Measurements from ENCODE around the gene ASAP2.
"Not testable (repeated sequence)": the region's sequence is repeated elsewhere in the genome, so short reads cannot be mapped to it uniquely, and the experiment has no call there.

ASAP2 gene

DNA sequence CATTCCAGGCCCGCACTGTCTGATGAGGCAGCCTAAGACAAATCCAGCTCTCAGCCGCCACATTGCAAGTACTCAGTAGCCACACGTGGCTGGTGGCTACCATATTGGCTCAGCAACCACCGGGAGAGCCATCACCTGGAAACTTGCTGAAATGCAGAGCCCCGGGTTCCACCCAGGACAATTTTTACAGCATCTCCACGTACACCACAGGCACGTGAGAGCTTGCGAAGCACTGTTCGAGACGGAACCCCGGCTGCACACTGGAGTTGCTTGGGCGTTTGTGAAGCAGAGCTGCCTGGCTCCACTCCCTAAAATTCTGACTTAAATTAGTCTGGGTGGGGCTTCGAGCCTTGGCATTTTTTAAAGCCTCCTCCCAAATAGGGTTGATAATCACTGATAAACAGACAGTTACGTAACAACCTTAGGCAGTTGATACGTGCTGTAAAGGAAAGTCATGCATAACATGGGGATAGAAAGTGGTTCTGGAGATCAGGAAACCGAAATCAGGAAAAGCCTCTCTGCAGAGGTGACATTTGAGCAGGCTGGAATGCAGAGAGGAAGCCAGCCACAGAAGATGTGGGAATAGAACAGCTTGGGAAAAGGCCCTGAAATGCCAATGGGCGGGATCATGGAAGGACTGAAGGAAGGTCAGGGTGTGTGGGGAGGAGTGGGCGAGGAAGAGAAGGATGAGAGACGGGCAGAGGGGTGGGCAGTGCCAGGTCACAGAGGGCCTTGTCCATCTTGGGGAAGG, 6.2 kb downstream of the ASAP2 start:
- no peak for DNase-seq

GRCh38 chr2:9213477-9214051, 7.0 kb downstream of the ASAP2 start:
- DNase-seq: no peak

DNA sequence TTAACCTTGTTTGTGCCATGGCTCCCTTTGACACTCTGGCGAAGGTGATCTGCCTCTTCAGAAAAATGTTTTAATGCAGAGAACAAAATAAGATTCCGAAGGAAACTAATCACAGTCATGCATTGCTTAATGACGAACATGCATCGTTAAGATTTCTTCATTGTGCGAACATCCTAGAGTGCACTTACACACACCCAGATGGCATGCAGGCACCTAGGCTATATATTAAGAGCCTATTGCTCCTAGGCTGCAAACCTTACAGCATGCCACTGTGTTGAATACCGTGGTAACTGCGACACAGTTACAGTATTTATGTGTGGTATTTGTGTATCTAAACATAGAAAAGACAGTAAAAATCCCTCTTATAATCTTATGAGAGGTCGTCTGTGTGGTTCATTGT, 8.3 kb downstream of the ASAP2 start:
- no peak for DNase-seq

DNA sequence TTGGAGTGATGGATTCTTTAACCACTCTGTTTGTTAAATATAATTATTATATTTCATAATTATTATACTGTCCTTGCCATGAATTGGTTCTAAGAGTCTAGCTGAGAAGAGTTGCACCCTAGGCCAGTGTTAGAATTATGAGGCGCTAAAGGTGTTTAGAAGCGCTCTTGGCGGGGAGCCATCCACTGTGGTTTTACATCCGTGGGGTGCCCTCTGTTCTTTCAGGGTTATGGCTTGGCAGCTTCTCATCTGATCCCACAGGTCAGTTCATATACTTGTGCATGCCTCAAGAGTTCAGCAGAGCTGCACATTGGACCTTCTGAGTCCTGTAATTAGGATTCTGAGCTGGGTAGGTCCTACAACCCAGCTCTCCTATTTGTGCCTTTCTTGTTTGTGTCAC, 9.1 kb downstream of the ASAP2 start:
- DNase-seq: no peak

- DNase-seq: not testable (repeated sequence)
Measured at GRCh38 chr2:9216143-9216542, 9.5 kb downstream of the ASAP2 start.

- no peak for DNase-seq
Measured at GRCh38 chr2:9217838-9218770, 11.5 kb downstream of the ASAP2 start.

DNA sequence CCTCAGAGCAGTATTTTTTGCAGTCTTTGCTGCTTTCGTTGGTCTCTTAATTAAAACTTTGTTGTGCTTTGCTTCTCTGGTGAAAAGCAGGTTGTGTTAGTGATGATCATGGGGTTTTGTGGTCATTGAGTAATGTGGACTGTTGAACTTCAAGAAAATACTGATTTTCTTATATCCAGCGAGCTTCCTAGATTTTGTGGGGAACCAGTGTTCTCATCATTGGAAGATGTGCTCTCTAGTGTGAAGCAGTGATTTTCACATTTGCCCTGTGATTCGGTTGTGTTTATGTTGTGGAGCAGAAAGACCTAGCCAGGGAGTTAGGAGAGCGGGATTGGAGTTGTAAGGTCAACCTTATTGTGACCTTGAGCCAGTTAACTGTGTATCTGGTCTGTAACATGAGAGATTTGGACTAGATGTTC, 12.4 kb downstream of the ASAP2 start:
- no peak for DNase-seq

DNA sequence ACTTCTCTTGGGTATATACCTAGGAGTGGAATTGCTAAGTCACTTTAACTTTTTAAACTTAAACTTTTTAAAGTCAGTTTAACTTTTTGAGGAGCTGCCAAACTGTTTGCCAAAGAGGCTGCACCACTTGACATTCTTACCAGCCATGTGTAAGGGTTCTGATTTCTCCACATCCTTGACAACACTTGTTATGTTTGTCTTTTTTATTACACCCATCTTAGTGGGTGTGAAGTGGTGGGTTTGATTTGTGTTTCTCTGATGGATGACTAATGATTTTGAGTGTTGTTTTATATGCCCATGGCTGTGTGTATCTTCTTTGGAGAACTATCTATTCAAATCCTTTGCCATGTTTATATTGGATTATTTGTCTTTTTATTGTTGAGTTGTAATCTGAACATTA, 13.6 kb downstream of the ASAP2 start:
- no peak for DNase-seq

GRCh38 chr2:9221223-9221622, 14.6 kb downstream of the ASAP2 start:
- DNase-seq: no peak

GRCh38 chr2:9222239-9222892, 15.8 kb downstream of the ASAP2 start:
- DNase-seq: no peak

GRCh38 chr2:9222893-9223287, 16.3 kb downstream of the ASAP2 start:
- no peak for DNase-seq

- DNase-seq: no peak
Measured at GRCh38 chr2:9225806-9226205, 19.2 kb downstream of the ASAP2 start.

DNA sequence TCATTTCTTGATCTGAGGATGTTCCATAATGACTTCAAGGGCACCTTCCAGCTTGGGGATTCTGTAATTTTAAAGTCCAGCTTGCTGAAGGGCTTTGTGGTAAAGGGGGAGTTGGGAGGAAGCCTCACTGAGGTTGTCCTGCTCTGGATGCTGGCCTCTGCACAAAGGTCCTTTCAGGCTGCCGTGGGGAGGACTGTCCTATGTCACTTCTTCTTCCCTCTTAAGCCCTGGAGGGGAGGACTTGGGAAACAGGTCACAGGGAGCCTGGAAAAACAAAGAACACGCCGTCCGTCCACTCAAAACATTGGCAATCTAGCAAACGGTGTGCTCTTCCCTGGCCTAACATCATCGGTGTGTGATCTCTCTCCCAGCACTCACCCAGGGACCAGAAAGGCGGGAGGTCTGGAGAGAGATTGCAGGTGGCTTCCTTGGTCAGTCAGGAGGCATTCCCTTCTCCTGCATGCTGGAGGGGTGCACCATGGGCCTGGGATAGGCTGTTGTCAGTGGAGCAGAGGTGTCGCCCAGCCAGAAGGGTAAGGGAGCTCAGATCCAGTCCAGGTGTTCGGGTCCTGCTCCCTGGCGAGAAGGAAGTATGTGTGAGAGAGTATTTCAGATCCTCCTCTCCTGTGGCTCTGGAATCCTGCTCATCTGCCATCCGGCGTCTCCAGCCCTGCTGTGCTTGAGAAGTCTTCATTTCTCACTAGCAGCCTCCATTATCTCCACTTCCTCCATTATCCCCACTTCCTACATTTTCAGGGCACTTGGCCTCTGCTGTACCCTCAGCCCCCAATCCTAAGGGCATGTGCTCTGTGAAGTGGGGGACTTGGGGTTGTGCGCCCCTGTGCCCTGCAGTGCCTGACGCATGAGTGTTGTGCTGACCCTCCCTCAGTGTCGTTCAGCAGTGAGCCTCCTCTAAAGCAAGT, 20.1 kb downstream of the ASAP2 start:
- DNase-seq: no peak

DNA sequence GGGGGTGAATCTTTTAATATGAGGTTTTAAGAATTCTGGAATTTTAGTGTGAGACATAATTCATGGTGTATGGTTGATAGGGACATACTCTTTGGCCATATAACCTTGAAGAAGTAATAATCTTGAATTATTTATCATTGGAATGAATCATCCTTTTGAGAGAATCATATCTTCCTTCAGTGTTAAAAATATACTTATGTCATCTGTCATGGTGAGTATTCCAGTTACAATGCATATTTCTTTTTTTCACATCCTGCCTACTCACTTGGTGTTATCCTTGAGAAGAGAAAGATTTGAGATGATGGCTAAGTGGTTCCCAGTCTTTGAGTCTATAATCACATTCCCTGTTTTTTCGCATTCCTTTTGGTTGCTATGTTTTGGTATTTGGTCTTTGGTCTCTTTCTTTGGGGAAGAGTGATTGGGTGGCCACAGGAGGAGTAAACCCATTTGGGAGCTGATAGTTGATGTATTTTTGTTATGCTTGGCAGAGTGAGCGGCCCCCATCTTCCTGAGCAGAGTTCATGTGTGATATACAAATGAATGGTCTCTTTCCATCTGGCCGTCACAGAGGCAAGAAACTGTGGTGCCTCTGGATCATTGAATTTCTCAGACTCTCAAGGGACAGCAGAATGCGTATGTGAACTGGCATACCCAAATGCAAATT, 21.6 kb downstream of the ASAP2 start:
- no peak for DNase-seq

DNA sequence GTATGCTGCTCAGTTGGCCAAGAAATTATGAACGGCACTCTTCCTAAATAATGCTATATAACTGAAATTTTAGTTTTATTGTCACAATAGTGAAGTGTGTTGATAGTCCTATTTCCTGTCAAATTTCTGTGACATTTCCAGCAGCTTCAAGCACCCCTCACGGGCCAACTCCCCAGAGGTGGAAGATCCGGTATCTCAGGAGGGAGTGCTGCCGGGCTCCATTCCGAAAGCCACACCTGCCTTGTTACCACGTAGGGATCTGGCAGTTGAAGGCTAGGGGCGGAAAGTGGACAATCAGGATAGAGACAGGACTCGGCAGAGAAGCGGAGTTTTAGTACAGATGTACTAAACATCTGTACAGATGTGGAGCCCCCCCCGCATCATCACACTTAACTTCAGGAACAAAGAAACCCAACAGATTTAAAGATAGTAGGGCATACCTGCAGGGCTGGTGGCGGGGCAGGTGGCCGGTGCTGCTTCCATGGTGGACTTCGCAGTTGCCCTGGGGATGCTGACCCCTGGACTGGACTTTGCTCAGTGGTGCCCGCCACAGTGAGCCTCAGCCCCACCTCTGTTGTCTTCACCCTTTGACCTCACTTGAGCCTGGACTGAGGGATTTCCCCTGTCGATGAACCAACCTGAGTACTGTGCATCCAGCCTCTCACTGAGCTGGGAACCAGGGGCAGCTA, 22.3 kb downstream of the ASAP2 start:
- no peak for DNase-seq

DNA sequence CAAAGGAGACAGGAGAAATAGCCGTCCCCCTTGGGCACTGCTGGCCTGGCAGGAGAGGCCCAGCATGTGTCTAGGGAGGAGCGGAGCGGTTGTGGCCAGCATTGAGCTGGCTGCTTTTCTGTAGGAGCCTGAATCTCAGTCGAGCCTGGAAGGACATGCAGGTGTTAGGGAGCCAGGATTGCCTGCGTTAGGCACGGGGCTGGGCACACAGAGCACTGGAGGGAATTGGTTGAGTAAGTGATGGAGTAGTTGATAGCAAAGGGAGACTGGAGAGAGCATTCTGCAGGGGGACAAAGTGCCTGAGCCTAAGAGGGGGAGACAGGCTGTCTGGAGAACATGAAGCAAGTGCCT, 22.8 kb downstream of the ASAP2 start:
- DNase-seq: no peak

- no peak for DNase-seq
Measured at GRCh38 chr2:9230051-9230802, 23.6 kb downstream of the ASAP2 start.

GRCh38 chr2:9230881-9231280, 24.3 kb downstream of the ASAP2 start:
- peak; percentile 24 to 35 for DNase-seq

GRCh38 chr2:9231291-9232165, 24.9 kb downstream of the ASAP2 start:
- DNase-seq: peak in 1 of 2 experiments; percentile 26

Data from AML-193 (cell line).